IMR-90 (cell line): ENCODE results near the gene DHX29. TPM values are rescaled to one million over a fixed set of nuclear protein-coding genes. Genes with fewer than 3 reads are reported as not detected.

Experiments
- ATAC-seq: fragments of 200-7000 bp; cut with Tn5 transposase; 2 replicates; pipeline ENCODE4 v1.9.1; 2020; ENCODE audit warnings: low read depth, mild to moderate bottlenecking, moderate library complexity
- BruUV-seq: library from RNA; stranded (reverse); fragments of 400-500 nt; replicated peaks from 2 replicates; lab custom pipeline; 2021; lab: Mats Ljungman, UMichigan
- CTCF ChIA-PET: fragments of 300-600 bp; formaldehyde crosslinking; extraction: SDS; loops from one replicate; lab custom pipeline; 2021; ENCODE audit warnings: antibody characterized with exemption; lab: Yijun Ruan, JAX
- POLR2A ChIA-PET: fragments of 300-600 bp; sonication (Branson Sonifier 250); formaldehyde crosslinking; loops from one replicate; lab custom pipeline; 2022; ENCODE audit warnings: antibody characterized with exemption; ENCODE audit not compliant: unreplicated experiment; lab: Charles Lee
- DNase-seq: peaks from one replicate; pipeline ENCODE4 v3.0.0; 2013
- H2AFZ ChIP-seq: replicated peaks from 2 replicates; pipeline ENCODE3; 2013; ENCODE audit warnings: low read length, mild to moderate bottlenecking; ENCODE audit not compliant: poor library complexity
- H2AK5ac ChIP-seq: 2 replicates; pipeline ENCODE4 v1.6.1; 2013; ENCODE audit warnings: low read depth, low read length, inconsistent platforms
- H2AK9ac ChIP-seq: replicated peaks from 2 replicates; pipeline ENCODE3; 2013; ENCODE audit warnings: mild to moderate bottlenecking, low read depth, low read length, moderate library complexity; ENCODE audit not compliant: poor library complexity
- H2BK120ac ChIP-seq: 2 replicates; pipeline ENCODE4 v1.6.1; 2013; ENCODE audit warnings: low read depth, low read length, inconsistent platforms
- H2BK15ac ChIP-seq: 3 replicates; pipeline ENCODE4 v1.6.1; 2013; ENCODE audit warnings: low read depth, low read length, inconsistent platforms
- H2BK20ac ChIP-seq: 2 replicates; pipeline ENCODE4 v1.6.1; 2013; ENCODE audit warnings: low read depth, mild to moderate bottlenecking, inconsistent platforms, low read length, moderate library complexity
- H2BK5ac ChIP-seq: 2 replicates; pipeline ENCODE4 v1.6.1; 2013; ENCODE audit warnings: mild to moderate bottlenecking, low read depth, low read length, inconsistent platforms; ENCODE audit not compliant: poor library complexity, severe bottlenecking
- H3K14ac ChIP-seq: replicated peaks from 2 replicates; pipeline ENCODE4 v1.6.1; 2013; ENCODE audit warnings: low read depth, low read length, inconsistent platforms
- H3K18ac ChIP-seq: 2 replicates; pipeline ENCODE4 v1.6.1; 2013; ENCODE audit warnings: low read depth, low read length, control low read depth
- H3K23ac ChIP-seq: 2 replicates; pipeline ENCODE4 v1.6.1; 2013; ENCODE audit warnings: low read depth, low read length, inconsistent platforms
- H3K27ac ChIP-seq: 2 replicates; pipeline ENCODE4 v1.5.1; 2013; ENCODE audit warnings: mild to moderate bottlenecking, control low read depth, low read length; ENCODE audit not compliant: insufficient read depth
- H3K27me3 ChIP-seq: 2 replicates; pipeline ENCODE4 v1.6.1; 2013; ENCODE audit warnings: low read length; ENCODE audit not compliant: control insufficient read depth, insufficient read depth
- H3K36me3 ChIP-seq: 2 replicates; pipeline ENCODE4 v1.6.1; 2013; ENCODE audit warnings: low read length, mixed read lengths; ENCODE audit not compliant: control insufficient read depth, insufficient read depth
- H3K4ac ChIP-seq: 2 replicates; pipeline ENCODE4 v1.6.1; 2013; ENCODE audit warnings: low read depth, low read length, inconsistent platforms
- H3K4me1 ChIP-seq: 2 replicates; pipeline ENCODE4 v1.6.1; 2013; ENCODE audit warnings: low read length, mixed read lengths; ENCODE audit not compliant: control insufficient read depth, insufficient read depth
- H3K4me2 ChIP-seq: 2 replicates; pipeline ENCODE4 v1.6.1; 2013; ENCODE audit warnings: low read depth, mild to moderate bottlenecking, control low read depth, low read length, moderate library complexity
- H3K4me3 ChIP-seq: 2 replicates; pipeline ENCODE4 v1.5.1; 2013; ENCODE audit warnings: low read depth, mild to moderate bottlenecking, control low read depth, low read length, moderate library complexity; ENCODE audit not compliant: insufficient read depth
- H3K56ac ChIP-seq: 2 replicates; pipeline ENCODE4 v1.6.1; 2013; ENCODE audit warnings: low read length, inconsistent platforms; ENCODE audit not compliant: insufficient read depth; ENCODE audit errors: extremely low read depth
- H3K79me1 ChIP-seq, 2 experiments: 2 replicates each; pipeline ENCODE4 v1.6.1; 2013; ENCODE audit warnings: low read length in 2 of 2, inconsistent platforms in 1 of 2, low read depth in 1 of 2
- H3K9ac ChIP-seq: 2 replicates; pipeline ENCODE4 v1.6.1; 2013; ENCODE audit warnings: low read depth, low read length, control low read depth
- H3K9me1 ChIP-seq: 2 replicates; pipeline ENCODE4 v1.6.1; 2013; ENCODE audit warnings: low read length, inconsistent platforms; ENCODE audit not compliant: insufficient read depth
- H3K9me3 ChIP-seq: 2 replicates; pipeline ENCODE4 v1.6.1; 2013; ENCODE audit warnings: low read length; ENCODE audit not compliant: control insufficient read depth, insufficient read depth
- H4K20me1 ChIP-seq: 2 replicates; pipeline ENCODE4 v1.6.1; 2013; ENCODE audit warnings: low read length, inconsistent platforms; ENCODE audit not compliant: insufficient read depth
- H4K5ac ChIP-seq: 2 replicates; pipeline ENCODE4 v1.6.1; 2013; ENCODE audit warnings: mild to moderate bottlenecking, low read depth, low read length, control low read depth
- H4K8ac ChIP-seq, 2 experiments: 2 replicates each; pipeline ENCODE4 v1.6.1; 2013; ENCODE audit warnings: low read depth in 2 of 2, low read length in 2 of 2, control low read depth in 1 of 2, inconsistent platforms in 1 of 2
- H4K91ac ChIP-seq: 2 replicates; pipeline ENCODE4 v1.6.1; 2013; ENCODE audit warnings: low read depth, low read length, inconsistent platforms; ENCODE audit not compliant: insufficient read depth
- BHLHE40 ChIP-seq: fragments of 150-350 bp; IDR thresholded peaks from 2 replicates; pipeline ENCODE4 v1.6.1; 2016; ENCODE audit warnings: mild to moderate bottlenecking, low read depth, low read length
- CEBPB ChIP-seq: IDR thresholded peaks from 2 replicates; pipeline ENCODE4 v1.6.1; 2012; ENCODE audit warnings: low read depth, low read length, improper control_type of control experiment
- CHD1 ChIP-seq: IDR thresholded peaks from 2 replicates; pipeline ENCODE4 v1.6.1; 2012; ENCODE audit warnings: low read depth, low read length, improper control_type of control experiment
- FOS ChIP-seq: fragments of 150-350 bp; IDR thresholded peaks from 2 replicates; pipeline ENCODE4 v1.6.1; 2016; ENCODE audit warnings: low read depth, low read length
- MAFK ChIP-seq: IDR thresholded peaks from 2 replicates; pipeline ENCODE4 v1.6.1; 2012; ENCODE audit warnings: low read depth, low read length, improper control_type of control experiment
- MAZ ChIP-seq: IDR thresholded peaks from 2 replicates; pipeline ENCODE4 v1.6.1; 2012; ENCODE audit warnings: low read depth, mild to moderate bottlenecking, low read length, improper control_type of control experiment, moderate library complexity, borderline replicate concordance
- MXI1 ChIP-seq: IDR thresholded peaks from 2 replicates; pipeline ENCODE4 v1.6.1; 2012; ENCODE audit warnings: low read depth, mild to moderate bottlenecking, low read length, moderate library complexity, borderline replicate concordance
- NFE2L2 ChIP-seq: fragments of 150-350 bp; IDR thresholded peaks from 2 replicates; pipeline ENCODE4 v1.6.1; 2016; ENCODE audit warnings: low read depth, mild to moderate bottlenecking, low read length
- POLR2A ChIP-seq: IDR thresholded peaks from 2 replicates; pipeline ENCODE4 v1.6.1; 2012; ENCODE audit warnings: mild to moderate bottlenecking, low read depth, low read length
- RAD21 ChIP-seq: IDR thresholded peaks from 2 replicates; pipeline ENCODE4 v1.6.1; 2012; ENCODE audit warnings: low read length, improper control_type of control experiment
- RCOR1 ChIP-seq: IDR thresholded peaks from 2 replicates; pipeline ENCODE4 v1.6.1; 2012; ENCODE audit warnings: mild to moderate bottlenecking, low read length, improper control_type of control experiment; ENCODE audit not compliant: insufficient replicate concordance
- RFX5 ChIP-seq: IDR thresholded peaks from 2 replicates; pipeline ENCODE4 v1.8.0; 2012; ENCODE audit warnings: low read depth, mild to moderate bottlenecking, low read length, moderate library complexity
- SMC3 ChIP-seq: fragments of 150-350 bp; IDR thresholded peaks from 2 replicates; pipeline ENCODE4 v1.6.1; 2016; ENCODE audit warnings: low read depth, mild to moderate bottlenecking, antibody characterized with exemption, low read length, moderate library complexity
- WGBS, 2 experiments: methylation state at CpG; one replicate each; pipeline versions ENCODE4 v1.1.5 to v1.1.7; 2013; ENCODE audit warnings: missing lambda C conversion rate in 2 of 2; ENCODE audit not compliant: insufficient read length in 1 of 2; ENCODE audit errors: extremely low coverage in 2 of 2; 5-methylcytosine and 5-hydroxymethylcytosine counted together
- dilution Hi-C: fragments of 300-500 bp; cut with HindIII; formaldehyde crosslinking; loops from one replicate; pipeline ENCODE4 v1.14.3; 2018; ENCODE audit warnings: low sequenced_read_pairs; ENCODE audit not compliant: unreplicated experiment
- in situ Hi-C: fragments of 300-500 bp; cut with MboI; formaldehyde crosslinking; loops from 3 replicates; pipeline ENCODE4 v1.14.3; 2019; ENCODE audit warnings: low sequenced_read_pairs, inconsistent platforms, mixed read lengths
- intact Hi-C: fragments of 100-400 bp; cut with micrococcal nuclease; formaldehyde crosslinking; loops from 2 replicates; pipeline ENCODE4 v1.10.0; 2022
- polyA plus RNA-seq, 3 experiments: library from polyadenylated mRNA; depleted of rRNA; stranded (reverse); fragments of >200 nt; gene quantifications; 2 replicates each; pipeline ENCODE4 v1.2.3, GENCODE V29; 2012; ENCODE audit warnings: low replicate concordance in 1 of 3
- total RNA-seq: library from RNA; depleted of rRNA; stranded (reverse); fragments of >200 nt; gene quantifications from 2 replicates; pipeline ENCODE4 v1.2.3, GENCODE V29; 2012
- TF ChIP-seq, protein P1 (sequence below): conservative IDR thresholded peaks from 2 replicates; pipeline ENCODE4 v1.5.1; 2012; ENCODE audit warnings: mild to moderate bottlenecking, low read depth, low read length, improper control_type of control experiment
- TF ChIP-seq, protein P2 (sequence below): fragments of 150-350 bp; IDR thresholded peaks from 2 replicates; pipeline ENCODE4 v1.6.1; 2017; ENCODE audit warnings: mild to moderate bottlenecking, antibody characterized with exemption, low read length, low read depth
- TF ChIP-seq, protein P3 (sequence below): fragments of 150-350 bp; IDR thresholded peaks from 2 replicates; pipeline ENCODE4 v1.6.1; 2016; ENCODE audit warnings: low read depth, mild to moderate bottlenecking, low read length, moderate library complexity, borderline replicate concordance

Gene DHX29
- total and polyA plus RNA-seq, 2 of the 4 experiments (the other 2 are of a cell fraction): 9.5 to 25.6 TPM

DNA sequence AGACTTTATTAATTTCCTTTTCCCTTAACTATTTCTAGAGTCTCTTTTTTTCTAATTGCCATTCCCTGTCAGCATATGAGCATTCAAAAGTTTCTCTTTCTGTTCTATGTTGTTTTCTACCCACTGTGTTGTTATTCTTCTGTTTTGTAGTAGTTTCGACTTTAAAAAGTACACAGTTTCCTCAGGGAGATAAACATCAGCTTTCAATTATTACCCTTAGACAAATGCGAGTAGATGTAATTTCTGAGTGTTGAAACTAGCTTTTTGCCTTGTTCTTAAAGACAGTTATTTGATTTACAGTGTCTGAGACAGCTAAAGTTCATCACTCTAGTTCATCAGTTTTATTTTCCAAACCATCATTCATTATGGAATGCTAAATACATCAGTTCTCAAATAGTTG, 19.8 kb upstream of the DHX29 start:
- no peak for DNase-seq
- ChIA-PET CTCF (interaction anchor here (0.6 kb wide), 1 partner anchor 380 kb away, joined by 4 read pairs; no protein-coding TSS in a partner anchor), POLR2A (no interaction called here)
- no CpG with 5 or more reads among the region's 2 CpGs for WGBS, 2 experiments
- in situ Hi-C loops: loop anchor here (25.0 kb wide), 1 partner anchor 585 kb away; no protein-coding TSS in a partner anchor
- H2BK20ac ChIP-seq: no peak overlapping the region
- no peaks in the 10 kb centered on the region for H3K9me3 ChIP-seq
- H2BK120ac ChIP-seq: no peak overlapping the region
- H3K14ac ChIP-seq: no peak overlapping the region
- H4K8ac ChIP-seq: no peak overlapping the region
- H3K27me3 ChIP-seq: no peaks in the 10 kb centered on the region
- TF ChIP-seq POLR2A (no peak), RAD21 (no peak), CHD1 (no peak), CEBPB (no peak), RFX5 (no peak), MAFK (no peak), BHLHE40 (no peak), MXI1 (no peak), MAZ (no peak), RCOR1 (no peak), SMC3 (no peak), FOS (no peak), NFE2L2 (no peak)
- TF ChIP-seq, protein P1, sequence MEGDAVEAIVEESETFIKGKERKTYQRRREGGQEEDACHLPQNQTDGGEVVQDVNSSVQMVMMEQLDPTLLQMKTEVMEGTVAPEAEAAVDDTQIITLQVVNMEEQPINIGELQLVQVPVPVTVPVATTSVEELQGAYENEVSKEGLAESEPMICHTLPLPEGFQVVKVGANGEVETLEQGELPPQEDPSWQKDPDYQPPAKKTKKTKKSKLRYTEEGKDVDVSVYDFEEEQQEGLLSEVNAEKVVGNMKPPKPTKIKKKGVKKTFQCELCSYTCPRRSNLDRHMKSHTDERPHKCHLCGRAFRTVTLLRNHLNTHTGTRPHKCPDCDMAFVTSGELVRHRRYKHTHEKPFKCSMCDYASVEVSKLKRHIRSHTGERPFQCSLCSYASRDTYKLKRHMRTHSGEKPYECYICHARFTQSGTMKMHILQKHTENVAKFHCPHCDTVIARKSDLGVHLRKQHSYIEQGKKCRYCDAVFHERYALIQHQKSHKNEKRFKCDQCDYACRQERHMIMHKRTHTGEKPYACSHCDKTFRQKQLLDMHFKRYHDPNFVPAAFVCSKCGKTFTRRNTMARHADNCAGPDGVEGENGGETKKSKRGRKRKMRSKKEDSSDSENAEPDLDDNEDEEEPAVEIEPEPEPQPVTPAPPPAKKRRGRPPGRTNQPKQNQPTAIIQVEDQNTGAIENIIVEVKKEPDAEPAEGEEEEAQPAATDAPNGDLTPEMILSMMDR: no peak
- TF ChIP-seq, protein P2, sequence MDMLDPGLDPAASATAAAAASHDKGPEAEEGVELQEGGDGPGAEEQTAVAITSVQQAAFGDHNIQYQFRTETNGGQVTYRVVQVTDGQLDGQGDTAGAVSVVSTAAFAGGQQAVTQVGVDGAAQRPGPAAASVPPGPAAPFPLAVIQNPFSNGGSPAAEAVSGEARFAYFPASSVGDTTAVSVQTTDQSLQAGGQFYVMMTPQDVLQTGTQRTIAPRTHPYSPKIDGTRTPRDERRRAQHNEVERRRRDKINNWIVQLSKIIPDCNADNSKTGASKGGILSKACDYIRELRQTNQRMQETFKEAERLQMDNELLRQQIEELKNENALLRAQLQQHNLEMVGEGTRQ: no peak
- TF ChIP-seq, protein P3, sequence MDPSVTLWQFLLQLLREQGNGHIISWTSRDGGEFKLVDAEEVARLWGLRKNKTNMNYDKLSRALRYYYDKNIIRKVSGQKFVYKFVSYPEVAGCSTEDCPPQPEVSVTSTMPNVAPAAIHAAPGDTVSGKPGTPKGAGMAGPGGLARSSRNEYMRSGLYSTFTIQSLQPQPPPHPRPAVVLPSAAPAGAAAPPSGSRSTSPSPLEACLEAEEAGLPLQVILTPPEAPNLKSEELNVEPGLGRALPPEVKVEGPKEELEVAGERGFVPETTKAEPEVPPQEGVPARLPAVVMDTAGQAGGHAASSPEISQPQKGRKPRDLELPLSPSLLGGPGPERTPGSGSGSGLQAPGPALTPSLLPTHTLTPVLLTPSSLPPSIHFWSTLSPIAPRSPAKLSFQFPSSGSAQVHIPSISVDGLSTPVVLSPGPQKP: no peak
- H3K18ac ChIP-seq: no peak overlapping the region
- no TSS peak for BruUV-seq
- no peak overlapping the region for H4K91ac ChIP-seq
- H2AFZ ChIP-seq: no peak overlapping the region
- no peak overlapping the region for H3K56ac ChIP-seq
- H4K5ac ChIP-seq: no peak overlapping the region
- dilution Hi-C loops: no loop called here
- H2BK5ac ChIP-seq: no peak overlapping the region
- 0 out of 2 replicates have a peak, but pooled peaks cover 2% of the 10 kb centered on the region for H4K20me1 ChIP-seq
- no peak overlapping the region for H3K4me3 ChIP-seq
- peaks cover 14% of the 10 kb centered on the region for H3K36me3 ChIP-seq
- H3K79me1 ChIP-seq: peaks cover 11 to 31% of the 10 kb centered on the region in 2 experiments; a peak in 3 of 4 replicates
- H3K23ac ChIP-seq: no peak overlapping the region
- H3K4me1 ChIP-seq: no peaks in the 10 kb centered on the region
- intact Hi-C loops: loop anchor here (10.0 kb wide), 1 partner anchor 868 kb away; no protein-coding TSS in a partner anchor
- ATAC-seq: no peak
- no peak overlapping the region for H2BK15ac ChIP-seq
- no peak overlapping the region for H2AK5ac ChIP-seq
- H3K4me2 ChIP-seq: no peak overlapping the region
- no peak overlapping the region for H2AK9ac ChIP-seq
- H3K9ac ChIP-seq: no peak overlapping the region
- no peak overlapping the region for H3K4ac ChIP-seq
- H3K9me1 ChIP-seq: no peaks in the 10 kb centered on the region; the same call in 1 of the 2 replicates
- H3K27ac ChIP-seq: no peak overlapping the region
